ENCODE data around the gene TOMM20.

DNA sequence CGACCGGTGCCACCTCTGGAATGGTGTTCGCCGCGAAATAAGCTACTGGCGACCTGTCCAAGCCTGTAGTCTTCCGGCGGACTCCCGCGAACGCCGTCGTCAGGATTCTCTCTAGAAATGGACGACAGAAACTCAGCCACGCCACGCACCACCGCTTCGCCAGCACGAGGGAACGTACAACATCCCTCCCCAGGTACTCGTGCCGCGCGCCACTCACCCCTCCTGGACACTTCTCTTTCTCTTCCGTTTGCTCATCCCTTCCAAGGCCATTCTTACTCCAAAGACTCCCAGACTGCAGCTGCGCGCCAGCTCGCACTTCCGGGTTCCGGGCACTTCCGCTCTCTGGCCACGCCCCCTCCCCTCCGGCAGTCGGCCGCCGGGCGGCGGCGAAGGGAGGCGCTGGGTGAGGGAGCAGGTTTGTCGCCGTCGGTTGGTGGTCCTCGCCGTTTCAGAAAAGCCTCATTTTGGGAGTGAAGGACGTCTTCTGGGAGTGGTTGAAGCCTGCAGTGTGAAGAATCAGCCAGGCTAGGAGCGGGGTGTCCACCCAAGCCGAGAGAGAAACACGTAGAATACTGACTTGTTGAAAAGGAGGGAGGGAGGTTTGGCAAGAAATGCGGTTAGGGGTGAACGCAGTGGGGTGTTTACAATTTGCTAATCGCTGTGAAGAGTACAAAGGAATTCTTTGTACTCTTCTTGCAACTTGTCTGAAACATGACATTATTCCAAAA, 32.5 kb upstream of the TOMM20 start, which contains the start of gene RBM34:
- TF ChIP-seq, protein P1, sequence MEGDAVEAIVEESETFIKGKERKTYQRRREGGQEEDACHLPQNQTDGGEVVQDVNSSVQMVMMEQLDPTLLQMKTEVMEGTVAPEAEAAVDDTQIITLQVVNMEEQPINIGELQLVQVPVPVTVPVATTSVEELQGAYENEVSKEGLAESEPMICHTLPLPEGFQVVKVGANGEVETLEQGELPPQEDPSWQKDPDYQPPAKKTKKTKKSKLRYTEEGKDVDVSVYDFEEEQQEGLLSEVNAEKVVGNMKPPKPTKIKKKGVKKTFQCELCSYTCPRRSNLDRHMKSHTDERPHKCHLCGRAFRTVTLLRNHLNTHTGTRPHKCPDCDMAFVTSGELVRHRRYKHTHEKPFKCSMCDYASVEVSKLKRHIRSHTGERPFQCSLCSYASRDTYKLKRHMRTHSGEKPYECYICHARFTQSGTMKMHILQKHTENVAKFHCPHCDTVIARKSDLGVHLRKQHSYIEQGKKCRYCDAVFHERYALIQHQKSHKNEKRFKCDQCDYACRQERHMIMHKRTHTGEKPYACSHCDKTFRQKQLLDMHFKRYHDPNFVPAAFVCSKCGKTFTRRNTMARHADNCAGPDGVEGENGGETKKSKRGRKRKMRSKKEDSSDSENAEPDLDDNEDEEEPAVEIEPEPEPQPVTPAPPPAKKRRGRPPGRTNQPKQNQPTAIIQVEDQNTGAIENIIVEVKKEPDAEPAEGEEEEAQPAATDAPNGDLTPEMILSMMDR (IDR thresholded peaks at IDR 0.05; ENCODE audit: insufficient read depth, low read depth, low read length) = no peak
- no peak for TF ChIP-seq EZH2 (IDR thresholded peaks at IDR 0.05; ENCODE audit: insufficient read depth, low read length)
